GM23338 (cell line): Measurements from ENCODE around the gene LIMK2. TPM values are rescaled to one million over a fixed set of nuclear protein-coding genes. Genes with fewer than 3 reads are reported as not detected.

Experiments
- ATAC-seq: fragments of 200-7000 bp; cut with Tn5 transposase; 3 replicates; pipeline ENCODE4 v1.9.1; 2020
- DNase-seq: peaks from one replicate; pipeline ENCODE4 v3.0.0-alpha.2; 2015; ENCODE audit warnings: low spot score
- H2AFZ ChIP-seq: fragments of 200-600 bp; sonication (generic); 2 replicates; pipeline ENCODE4 v1.8.0; 2016; ENCODE audit warnings: antibody characterized with exemption, mild to moderate bottlenecking, moderate library complexity
- H3F3A ChIP-seq: fragments of 200-600 bp; sonication (generic); replicated peaks from 2 replicates; pipeline ENCODE4 v1.8.0; 2017; ENCODE audit warnings: antibody characterized with exemption, mixed run types, low read depth
- H3K27ac ChIP-seq: fragments of 200-600 bp; sonication (generic); 2 replicates; pipeline ENCODE4 v1.6.1; 2016; ENCODE audit warnings: low read depth
- H3K27me3 ChIP-seq: fragments of 200-600 bp; sonication (generic); 2 replicates; pipeline ENCODE4 v1.8.0; 2016; ENCODE audit warnings: mild to moderate bottlenecking, mixed run types, moderate library complexity; ENCODE audit not compliant: insufficient read depth
- H3K36me3 ChIP-seq: fragments of 200-600 bp; sonication (generic); 2 replicates; pipeline ENCODE4 v1.8.0; 2016; ENCODE audit warnings: mild to moderate bottlenecking; ENCODE audit not compliant: insufficient read depth
- H3K4me1 ChIP-seq: fragments of 200-600 bp; sonication (generic); 2 replicates; pipeline ENCODE4 v1.8.0; 2016; ENCODE audit warnings: mild to moderate bottlenecking, moderate library complexity; ENCODE audit not compliant: insufficient read depth
- H3K4me2 ChIP-seq: fragments of 200-600 bp; sonication (generic); 2 replicates; pipeline ENCODE4 v1.7.1; 2017; ENCODE audit warnings: mixed run types
- H3K4me3 ChIP-seq: fragments of 200-600 bp; sonication (generic); 2 replicates; pipeline ENCODE4 v1.6.1; 2016; ENCODE audit warnings: mixed run types
- H3K79me2 ChIP-seq: fragments of 200-600 bp; sonication (generic); replicated peaks from 2 replicates; pipeline ENCODE4 v1.8.0; 2017; ENCODE audit warnings: mild to moderate bottlenecking; ENCODE audit not compliant: insufficient read depth
- H3K9me2 ChIP-seq: fragments of 200-600 bp; sonication (generic); 2 replicates; pipeline ENCODE4 v1.8.0; 2017; ENCODE audit not compliant: insufficient read depth
- H4K20me1 ChIP-seq: fragments of 200-600 bp; sonication (generic); replicated peaks from 2 replicates; pipeline ENCODE4 v1.8.0; 2017; ENCODE audit warnings: mild to moderate bottlenecking; ENCODE audit not compliant: insufficient read depth
- H3K27ac Mint-ChIP-seq: 2 replicates; pipeline ENCODE4 v1.8.0; 2020; ENCODE audit warnings: inconsistent platforms, mild to moderate bottlenecking, moderate library complexity, mixed read lengths
- H3K27me3 Mint-ChIP-seq: 3 replicates; pipeline ENCODE4 v1.8.0; 2022; ENCODE audit warnings: low read depth, mild to moderate bottlenecking, moderate library complexity, mixed read lengths, inconsistent platforms; ENCODE audit not compliant: insufficient read depth, poor library complexity
- H3K36me3 Mint-ChIP-seq: 3 replicates; pipeline ENCODE4 v1.8.0; 2021; ENCODE audit warnings: low read depth, mild to moderate bottlenecking, inconsistent platforms, moderate library complexity, mixed read lengths
- H3K4me1 Mint-ChIP-seq: 3 replicates; pipeline ENCODE4 v1.8.0; 2020; ENCODE audit warnings: mild to moderate bottlenecking, inconsistent platforms, mixed read lengths
- H3K4me3 Mint-ChIP-seq: 3 replicates; pipeline ENCODE4 v1.8.0; 2021; ENCODE audit warnings: moderate library complexity, mild to moderate bottlenecking, inconsistent platforms, mixed read lengths
- H3K9me3 Mint-ChIP-seq: 3 replicates; pipeline ENCODE4 v1.8.0; 2020; ENCODE audit warnings: moderate library complexity, mild to moderate bottlenecking, inconsistent platforms, mixed read lengths
- CREB1 ChIP-seq: fragments of 250-450 bp; sonication (Bioruptor Pico); IDR thresholded peaks from 2 replicates; pipeline ENCODE4 v1.5.0; 2020; ENCODE audit warnings: low read depth, mild to moderate bottlenecking, moderate library complexity
- CTCF ChIP-seq, 2 experiments: fragments of 200-600 bp in 1 of 2; sonication (generic) in 1 of 2; conservative IDR thresholded peaks; 2 replicates each; pipeline versions ENCODE4 v1.5.1 to v1.6.1; 2016 to 2017; ENCODE audit warnings: antibody characterized with exemption in 2 of 2, low read depth in 2 of 2, mild to moderate bottlenecking in 2 of 2, moderate library complexity in 1 of 2
- EZH2 ChIP-seq: fragments of 200-600 bp; sonication (generic); IDR thresholded peaks from one replicate; pipeline ENCODE4 v1.8.0; 2017; ENCODE audit warnings: antibody characterized with exemption, mild to moderate bottlenecking, low read depth; ENCODE audit not compliant: unreplicated experiment
- EZH2phosphoT487 ChIP-seq: fragments of 200-600 bp; sonication (generic); IDR thresholded peaks from one replicate; pipeline ENCODE4 v1.8.1; 2018; ENCODE audit warnings: antibody characterized with exemption; ENCODE audit not compliant: unreplicated experiment
- JUNB ChIP-seq: IDR thresholded peaks from one replicate; pipeline ENCODE4 v1.6.1; 2016; ENCODE audit warnings: antibody characterized with exemption; ENCODE audit not compliant: unreplicated experiment
- NANOG ChIP-seq: IDR thresholded peaks from 2 replicates; pipeline ENCODE4 v1.6.1; 2016; ENCODE audit warnings: antibody characterized with exemption, borderline replicate concordance
- ZNF331 ChIP-seq: fragments of 250-450 bp; sonication (Bioruptor Pico); IDR thresholded peaks from 2 replicates; pipeline ENCODE4 v1.5.0; 2020; ENCODE audit warnings: low read depth, mild to moderate bottlenecking, moderate library complexity
- ZNF462 ChIP-seq: fragments of 250-450 bp; sonication (Bioruptor Pico); IDR thresholded peaks from 2 replicates; pipeline ENCODE4 v1.5.0; 2020; ENCODE audit warnings: mild to moderate bottlenecking, moderate library complexity
- polyA plus RNA-seq: library from polyadenylated mRNA; unstranded; fragments of >200 nt; fragmentation: Nextera tagmentation; extraction: Ambion mirVana; gene quantifications from 2 replicates; pipeline ENCODE4 v1.2.1, GENCODE V29; 2016
- total RNA-seq: library from RNA; depleted of rRNA; stranded (reverse); fragments of >200 nt; shearing (Covaris generic); gene quantifications from 2 replicates; pipeline ENCODE4 v1.2.3, GENCODE V29; 2014

LIMK2 gene
- total and polyA plus RNA-seq, 2 experiments from 2014 or later = 12.5 to 39.8 TPM

- TF ChIP-seq ZNF462 (CRISPR knock-in tag) (no peak), JUNB (no peak), EZH2phosphoT487 (no peak)
Measured at GRCh38 chr22:31187627-31188026, 24.5 kb upstream of the LIMK2 start (continued).

GRCh38 chr22:31192513-31192912 lies 19.6 kb upstream of the LIMK2 start:
- H3F3A ChIP-seq = no peaks in the 10 kb centered on the region
- no peaks in the 10 kb centered on the region for H3K27me3 ChIP-seq
- H3K36me3 ChIP-seq = no peaks in the 10 kb centered on the region; the same call in 1 of the 2 replicates
- no peak overlapping the region for H2AFZ ChIP-seq
- no peak overlapping the region for H3K4me3 Mint-ChIP-seq
- H3K27me3 Mint-ChIP-seq = peaks cover 2% of the 10 kb centered on the region
- no peak overlapping the region for H3K27ac Mint-ChIP-seq
- H3K36me3 Mint-ChIP-seq = peaks cover 8% of the 10 kb centered on the region; the same call in 2 of the 3 replicates
- H3K27ac ChIP-seq = no peak overlapping the region
- H3K4me1 ChIP-seq = no peaks in the 10 kb centered on the region
- no peak overlapping the region for H3K4me2 ChIP-seq
- no peaks in the 10 kb centered on the region for H3K9me2 ChIP-seq
- DNase-seq = no peak
- no peak overlapping the region for H3K4me3 ChIP-seq
- no peaks in the 10 kb centered on the region for H3K79me2 ChIP-seq
- H3K9me3 Mint-ChIP-seq = no peaks in the 10 kb centered on the region
- no peaks in the 10 kb centered on the region; the same call in 1 of the 2 replicates for H4K20me1 ChIP-seq
- ATAC-seq = no peak
- no peaks in the 10 kb centered on the region for H3K4me1 Mint-ChIP-seq
- TF ChIP-seq EZH2 = no peak
- no peak for TF ChIP-seq CTCF (conservative IDR thresholded peaks at IDR 0.05; ENCODE audit: low read depth in 2 of 2)
- TF ChIP-seq NANOG = no peak
- TF ChIP-seq ZNF462 (CRISPR knock-in tag) = no peak
- no peak for TF ChIP-seq JUNB
- TF ChIP-seq CREB1 (CRISPR knock-in tag) = no peak
- no peak for TF ChIP-seq ZNF331 (CRISPR knock-in tag)
